ENCODE results near the gene NOTCH3. TPM values are rescaled to one million over a fixed set of nuclear protein-coding genes. Genes with fewer than 3 reads are reported as not detected.
A peak's percentile ranks its signal among the peaks of the same experiment; 100 is the strongest.

NOTCH3 gene
- total and polyA plus RNA-seq, 3 experiments from 2014 or later = 0.04 TPM; not detected in 2

DNA sequence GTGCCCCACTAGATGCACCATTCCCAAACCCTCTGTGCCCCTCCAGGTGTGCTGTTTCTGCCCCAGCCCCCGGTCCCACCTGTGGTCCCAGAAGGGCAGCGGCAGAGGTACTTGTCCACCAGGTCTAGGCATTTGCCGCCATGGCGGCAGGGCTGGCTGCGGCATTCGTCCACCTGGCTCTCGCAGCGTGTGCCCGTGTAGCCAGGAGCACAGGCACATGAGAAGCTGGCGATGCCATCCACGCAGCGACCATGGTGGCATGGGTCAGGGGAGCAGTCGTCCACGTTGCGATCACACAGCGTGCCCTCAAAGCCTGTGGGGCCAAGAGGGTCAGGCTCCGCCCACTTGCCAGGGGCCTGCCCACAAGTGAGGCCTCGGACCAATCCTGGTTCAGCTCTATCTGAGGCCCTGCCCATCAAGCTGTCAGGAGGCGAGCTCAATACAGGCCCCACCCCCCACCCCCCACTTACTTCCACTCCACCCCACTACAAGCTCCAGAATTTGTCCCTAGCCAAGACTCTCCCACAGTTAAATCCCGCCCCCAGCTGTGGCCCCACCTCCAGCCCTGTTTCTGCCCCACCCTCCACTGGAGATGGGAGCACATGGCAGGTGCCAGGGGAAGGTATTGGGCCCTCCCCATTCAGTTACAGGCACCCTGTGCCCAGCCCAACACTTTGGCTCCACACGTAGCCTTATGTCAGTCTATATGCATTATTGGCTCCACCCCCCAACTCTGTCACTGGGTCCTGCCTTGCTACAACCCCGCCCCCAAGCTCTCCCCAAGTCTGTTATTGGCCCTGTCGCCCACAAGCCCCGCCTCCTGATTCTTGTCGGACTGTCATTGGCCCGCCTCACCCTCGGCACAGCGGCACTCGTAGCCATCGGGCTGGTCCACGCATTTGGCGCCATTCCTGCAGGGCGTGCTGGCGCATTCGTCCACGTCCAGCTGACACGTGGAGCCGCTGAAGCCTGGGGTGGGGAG is 13.5 kb downstream of the NOTCH3 start:
- ChIA-PET CTCF (interaction anchor here (0.6 kb wide), 1 partner anchor 42 kb away, joined by 3 read pairs; no protein-coding TSS in a partner anchor), POLR2A (no interaction called here)
- DNase-seq = no peak
- H3K4me3 ChIP-seq (ENCODE audit: low read length) = no peak overlapping the region
- no peaks in the 10 kb centered on the region for H3K4me1 Mint-ChIP-seq
- no peaks in the 10 kb centered on the region for H3K36me3 Mint-ChIP-seq
- no peaks in the 10 kb centered on the region for H3K9me3 Mint-ChIP-seq
- H3K27me3 Mint-ChIP-seq = peaks cover 4 to 12% of the 10 kb centered on the region in 2 donors
- no peak overlapping the region for H3K27ac ChIP-seq (ENCODE audit: low read depth, low read length)
- no peaks in the 10 kb centered on the region for H3K9me3 ChIP-seq (ENCODE audit: low read length)
- H3K27me3 ChIP-seq (ENCODE audit: insufficient read depth, low read length, poor library complexity, severe bottlenecking) = no peaks in the 10 kb centered on the region
- no peak overlapping the region for H3K4me3 Mint-ChIP-seq
- no peaks in the 10 kb centered on the region for H3K4me1 ChIP-seq (ENCODE audit: insufficient read depth, low read length)
- H3K36me3 ChIP-seq (ENCODE audit: insufficient read depth, low read length) = no peaks in the 10 kb centered on the region
- H3K27ac Mint-ChIP-seq = no peak overlapping the region

DNA sequence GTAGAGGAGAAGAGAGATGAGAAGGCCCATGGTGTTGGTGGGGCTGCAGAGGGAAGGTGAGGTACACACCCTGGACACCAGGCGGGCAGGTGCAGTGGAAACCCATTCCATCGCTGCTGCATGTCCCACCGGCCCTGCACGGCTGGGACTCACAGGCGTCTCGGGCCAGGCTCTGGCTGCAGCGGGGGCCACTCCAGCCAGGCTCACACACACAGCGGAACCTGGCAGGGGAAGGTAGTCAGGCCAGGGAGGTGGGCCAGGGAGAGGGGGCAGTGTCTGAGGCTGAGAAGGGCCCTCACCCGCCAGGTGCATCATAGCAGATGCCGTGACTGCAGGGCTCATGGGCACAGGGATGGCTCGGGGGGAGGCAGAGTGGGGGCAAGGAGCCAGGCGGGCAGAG is 15.6 kb downstream of the NOTCH3 start:
- POLR2A ChIA-PET = no interaction called here
- peaks cover 0 to 4% of the 10 kb centered on the region in 2 donors for H3K27me3 Mint-ChIP-seq
- H3K36me3 Mint-ChIP-seq = no peaks in the 10 kb centered on the region
- no peak overlapping the region for H3K4me3 Mint-ChIP-seq
- Histone ChIP-seq H3K27ac (ENCODE audit: low read depth, low read length) (no peak overlapping the region), H3K4me1 (ENCODE audit: insufficient read depth, low read length) (no peaks in the 10 kb centered on the region), H3K4me3 (ENCODE audit: low read length) (no peak overlapping the region), H3K36me3 (ENCODE audit: insufficient read depth, low read length) (no peaks in the 10 kb centered on the region), H3K9me3 (ENCODE audit: low read length) (no peaks in the 10 kb centered on the region), H3K27me3 (ENCODE audit: insufficient read depth, low read length, poor library complexity, severe bottlenecking) (no peaks in the 10 kb centered on the region)
- no peaks in the 10 kb centered on the region for H3K9me3 Mint-ChIP-seq
- CTCF ChIA-PET = no interaction called here
- H3K4me1 Mint-ChIP-seq = no peaks in the 10 kb centered on the region
- no peak for DNase-seq
- H3K27ac Mint-ChIP-seq = no peak overlapping the region

DNA sequence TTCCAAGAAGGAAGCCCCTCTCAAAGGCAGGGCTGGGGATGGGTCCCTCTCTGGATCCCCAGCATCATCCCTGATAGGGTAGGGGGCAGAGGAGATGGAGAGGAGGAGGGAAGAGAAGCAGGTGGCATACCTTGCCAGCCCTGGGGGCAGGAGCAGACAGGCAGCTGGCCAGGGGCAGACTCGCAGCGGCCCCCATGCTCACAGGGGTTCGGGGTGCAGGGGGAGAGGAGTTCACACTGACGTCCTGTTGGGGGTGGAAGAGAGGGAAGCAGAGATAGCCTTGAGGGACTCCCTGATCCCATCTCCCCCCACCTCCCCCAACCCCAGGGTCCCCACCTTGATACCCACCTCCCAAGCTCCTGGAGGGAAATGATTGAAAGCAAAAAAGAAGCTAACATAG is 16.0 kb downstream of the NOTCH3 start:
- no peaks in the 10 kb centered on the region for H3K9me3 Mint-ChIP-seq
- Histone ChIP-seq H3K36me3 (ENCODE audit: insufficient read depth, low read length) (no peaks in the 10 kb centered on the region), H3K27ac (ENCODE audit: low read depth, low read length) (no peak overlapping the region), H3K27me3 (ENCODE audit: insufficient read depth, low read length, poor library complexity, severe bottlenecking) (no peaks in the 10 kb centered on the region), H3K4me1 (ENCODE audit: insufficient read depth, low read length) (no peaks in the 10 kb centered on the region), H3K4me3 (ENCODE audit: low read length) (no peak overlapping the region), H3K9me3 (ENCODE audit: low read length) (no peaks in the 10 kb centered on the region)
- peaks cover 0 to 4% of the 10 kb centered on the region in 2 donors for H3K27me3 Mint-ChIP-seq
- ChIA-PET POLR2A (no interaction called here), CTCF (no interaction called here)
- no peak for DNase-seq
- no peaks in the 10 kb centered on the region for H3K4me1 Mint-ChIP-seq
- H3K27ac Mint-ChIP-seq = no peak overlapping the region
- H3K36me3 Mint-ChIP-seq = no peaks in the 10 kb centered on the region
- no peak overlapping the region for H3K4me3 Mint-ChIP-seq

- no peaks in the 10 kb centered on the region for H3K9me3 ChIP-seq (ENCODE audit: low read length)
- Mint-ChIP-seq H3K36me3 (no peaks in the 10 kb centered on the region), H3K27ac (no peak overlapping the region), H3K27me3 (peaks cover 5 to 8% of the 10 kb centered on the region in 2 donors), H3K9me3 (no peaks in the 10 kb centered on the region), H3K4me1 (peaks cover 4 to 5% (median 5%) of the 10 kb centered on the region in 3 donors), H3K4me3 (no peak overlapping the region)
- no peaks in the 10 kb centered on the region for H3K36me3 ChIP-seq (ENCODE audit: insufficient read depth, low read length)
- no peak for DNase-seq
- H3K27ac ChIP-seq (ENCODE audit: low read depth, low read length) = no peak overlapping the region
- peaks cover 4% of the 10 kb centered on the region for H3K4me1 ChIP-seq (ENCODE audit: insufficient read depth, low read length)
- POLR2A ChIA-PET = no interaction called here
- no peak overlapping the region for H3K4me3 ChIP-seq (ENCODE audit: low read length)
- H3K27me3 ChIP-seq (ENCODE audit: insufficient read depth, low read length, poor library complexity, severe bottlenecking) = no peaks in the 10 kb centered on the region
- CTCF ChIA-PET = no interaction called here
These were observed 19.4 kb downstream of the NOTCH3 start for GRCh38 chr19:15181394-15181793.

- DNase-seq = no peak
- ChIA-PET POLR2A (no interaction called here), CTCF (no interaction called here)
- H3K9me3 ChIP-seq (ENCODE audit: low read length) = no peaks in the 10 kb centered on the region
- H3K4me1 ChIP-seq (ENCODE audit: insufficient read depth, low read length) = peaks cover 4% of the 10 kb centered on the region
- no peaks in the 10 kb centered on the region for H3K9me3 Mint-ChIP-seq
- peaks cover 4 to 5% (median 5%) of the 10 kb centered on the region in 3 donors for H3K4me1 Mint-ChIP-seq
- H3K27me3 Mint-ChIP-seq = peaks cover 7% of the 10 kb centered on the region in 2 donors
- H3K27ac ChIP-seq (ENCODE audit: low read depth, low read length) = no peak overlapping the region
- H3K27ac Mint-ChIP-seq = no peak overlapping the region
- no peaks in the 10 kb centered on the region for H3K36me3 ChIP-seq (ENCODE audit: insufficient read depth, low read length)
- H3K36me3 Mint-ChIP-seq = no peaks in the 10 kb centered on the region
- H3K4me3 Mint-ChIP-seq = no peak overlapping the region
- no peak overlapping the region for H3K4me3 ChIP-seq (ENCODE audit: low read length)
- no peaks in the 10 kb centered on the region for H3K27me3 ChIP-seq (ENCODE audit: insufficient read depth, low read length, poor library complexity, severe bottlenecking)
These were observed 20.1 kb downstream of the NOTCH3 start for GRCh38 chr19:15180451-15181390.

GRCh38 chr19:15178629-15179308 is 22.0 kb downstream of the NOTCH3 start:
- peaks cover 4 to 5% (median 5%) of the 10 kb centered on the region in 3 donors for H3K4me1 Mint-ChIP-seq
- no peaks in the 10 kb centered on the region for H3K9me3 Mint-ChIP-seq
- no peak overlapping the region for H3K4me3 Mint-ChIP-seq
- no peak overlapping the region for H3K4me3 ChIP-seq (ENCODE audit: low read length)
- POLR2A ChIA-PET = no interaction called here
- peaks cover 8 to 10% of the 10 kb centered on the region in 2 donors for H3K27me3 Mint-ChIP-seq
- no peaks in the 10 kb centered on the region for H3K27me3 ChIP-seq (ENCODE audit: insufficient read depth, low read length, poor library complexity, severe bottlenecking)
- CTCF ChIA-PET = interaction anchor here (1.1 to 2.2 kb wide), 2 partner anchors 87 to 241 kb away, joined by 3 to 8 read pairs; partner anchors contain the start of gene AKAP8L
- no peak overlapping the region for H3K27ac Mint-ChIP-seq
- no peaks in the 10 kb centered on the region for H3K9me3 ChIP-seq (ENCODE audit: low read length)
- no peaks in the 10 kb centered on the region for H3K36me3 ChIP-seq (ENCODE audit: insufficient read depth, low read length)
- DNase-seq = no peak
- no peaks in the 10 kb centered on the region for H3K36me3 Mint-ChIP-seq
- no peak overlapping the region for H3K27ac ChIP-seq (ENCODE audit: low read depth, low read length)
- peaks cover 4% of the 10 kb centered on the region for H3K4me1 ChIP-seq (ENCODE audit: insufficient read depth, low read length)

DNA sequence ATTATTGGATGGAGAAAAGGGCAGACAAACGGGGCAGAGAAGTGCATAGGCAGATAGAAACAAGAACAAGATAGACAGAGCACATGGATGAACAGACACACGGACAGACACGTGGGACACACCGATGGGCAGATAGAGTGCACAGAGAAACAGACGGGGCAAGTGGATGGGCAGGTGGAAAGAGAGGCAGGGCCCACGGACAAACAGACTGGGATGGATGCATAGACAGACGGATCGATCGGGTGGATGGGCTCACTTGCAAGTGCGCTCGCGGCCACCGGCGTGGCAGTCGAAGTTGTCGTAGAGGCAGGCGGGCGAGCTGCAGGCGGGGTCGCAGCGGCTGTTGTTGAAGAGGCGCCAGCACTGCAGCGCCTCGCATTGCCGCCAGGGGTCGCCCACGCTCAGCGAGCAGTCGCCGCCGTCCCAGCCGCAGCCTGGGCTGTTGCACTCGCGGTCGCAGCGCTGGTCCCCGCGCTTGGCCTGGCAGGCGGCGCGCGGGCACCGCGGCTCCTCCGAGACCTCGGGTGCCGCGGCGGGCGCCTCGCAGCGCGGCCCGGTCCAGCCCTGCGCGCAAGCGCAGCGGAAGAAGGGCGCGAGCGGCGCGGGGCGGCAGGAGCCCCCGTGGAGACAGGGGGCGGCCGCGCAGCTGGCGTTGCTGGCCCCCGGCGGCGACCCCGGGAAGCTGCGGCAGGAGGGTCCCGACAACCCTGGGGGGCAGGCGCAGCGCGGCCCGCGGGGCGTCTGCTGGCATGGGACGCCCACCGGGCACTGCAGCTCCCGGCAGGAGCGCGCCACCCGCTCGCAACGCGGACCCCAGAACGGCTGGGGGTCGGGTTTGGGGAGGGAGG is 23.3 kb downstream of the NOTCH3 start:
- Histone ChIP-seq H3K27ac (ENCODE audit: low read depth, low read length) (no peak overlapping the region), H3K9me3 (ENCODE audit: low read length) (no peaks in the 10 kb centered on the region), H3K27me3 (ENCODE audit: insufficient read depth, low read length, poor library complexity, severe bottlenecking) (no peaks in the 10 kb centered on the region), H3K4me3 (ENCODE audit: low read length) (no peak overlapping the region), H3K36me3 (ENCODE audit: insufficient read depth, low read length) (no peaks in the 10 kb centered on the region), H3K4me1 (ENCODE audit: insufficient read depth, low read length) (peaks cover 4% of the 10 kb centered on the region)
- ChIA-PET POLR2A (interaction anchor here (0.6 to 0.9 kb wide), 3 partner anchors 242 to 381 kb away, joined by 3 to 6 read pairs (median 4); no protein-coding TSS in a partner anchor), CTCF (interaction anchor here (0.6 to 2.2 kb wide), 13 partner anchors 77 to 881 kb away, joined by 3 to 14 read pairs (median 4); partner anchors contain the start of gene AKAP8L)
- no peaks in the 10 kb centered on the region for H3K36me3 Mint-ChIP-seq
- peak overlapping the region in 4 of 7 donors; percentile 32 to 67 (median 48) for H3K4me3 Mint-ChIP-seq
- peaks cover 4 to 5% (median 5%) of the 10 kb centered on the region in 3 donors for H3K4me1 Mint-ChIP-seq
- peak overlapping the region in 2 of 8 donors; percentile 10 to 77 for H3K27ac Mint-ChIP-seq
- H3K9me3 Mint-ChIP-seq = no peaks in the 10 kb centered on the region
- peaks cover 8 to 10% of the 10 kb centered on the region in 2 donors for H3K27me3 Mint-ChIP-seq
- peak; percentile 75 to 85 (median 79) for DNase-seq

Data from CD8-positive, alpha-beta memory T cell (primary cell).